Panc1 (cell line): ENCODE results near the gene EZH2. TPM values are rescaled to one million over a fixed set of nuclear protein-coding genes. Genes with fewer than 3 reads are reported as not detected.

ENCODE experiments used
- ATAC-seq: fragments of 200-7000 bp; cut with Tn5 transposase; 2 replicates; pipeline ENCODE4 v1.9.1; 2020; ENCODE audit warnings: mild to moderate bottlenecking, moderate library complexity
- BruUV-seq: library from RNA; stranded (reverse); fragments of 400-500 nt; replicated peaks from 2 replicates; lab custom pipeline; 2021; lab: Mats Ljungman, UMichigan
- CTCF ChIA-PET: fragments of 300-600 bp; sonication (Branson Sonifier 250); formaldehyde crosslinking; loops from one replicate; lab custom pipeline; 2022; ENCODE audit warnings: antibody characterized with exemption; lab: Charles Lee
- POLR2A ChIA-PET: fragments of 300-600 bp; sonication (Branson Sonifier 250); formaldehyde crosslinking; loops from one replicate; lab custom pipeline; 2022; ENCODE audit warnings: antibody characterized with exemption; lab: Charles Lee
- DNase-seq: peaks from one replicate; pipeline ENCODE4 v3.0.0-alpha.2; 2010; ENCODE audit warnings: low read depth, low spot score
- H3K27ac ChIP-seq: 2 replicates; pipeline ENCODE4 v1.5.1; 2011; ENCODE audit warnings: mild to moderate bottlenecking, low read length, inconsistent platforms
- H3K27me3 ChIP-seq: fragments of 200-500 bp; sonication (Bioruptor generic); 2 replicates; pipeline ENCODE4 v1.6.0; 2014; ENCODE audit warnings: low read length, inconsistent platforms; ENCODE audit not compliant: control insufficient read depth, insufficient read depth
- H3K36me3 ChIP-seq: fragments of 200-500 bp; sonication (Bioruptor generic); 2 replicates; pipeline ENCODE4 v1.5.1; 2014; ENCODE audit warnings: inconsistent platforms, mild to moderate bottlenecking, low read length, moderate library complexity; ENCODE audit not compliant: control insufficient read depth, insufficient read depth
- H3K4me1 ChIP-seq: 2 replicates; pipeline ENCODE4 v1.5.1; 2011; ENCODE audit warnings: inconsistent platforms, mild to moderate bottlenecking, low read length, moderate library complexity; ENCODE audit not compliant: control insufficient read depth, insufficient read depth
- H3K4me3 ChIP-seq, 2 experiments: 2 replicates each; pipeline ENCODE4 v1.5.1; 2011 to 2012; ENCODE audit warnings: low read depth in 2 of 2, low read length in 2 of 2, mild to moderate bottlenecking in 2 of 2, inconsistent platforms in 1 of 2, moderate library complexity in 1 of 2
- H3K9me3 ChIP-seq: fragments of 200-500 bp; sonication (Bioruptor generic); 2 replicates; pipeline ENCODE4 v1.5.1; 2014; ENCODE audit warnings: low read depth, mild to moderate bottlenecking, inconsistent platforms, low read length, moderate library complexity; ENCODE audit not compliant: control insufficient read depth, insufficient read depth
- POLR2AphosphoS5 ChIP-seq: IDR thresholded peaks from 2 replicates; pipeline ENCODE4 v1.6.1; 2012; ENCODE audit warnings: mild to moderate bottlenecking, low read depth, low read length, moderate library complexity
- SIN3A ChIP-seq: IDR thresholded peaks from 2 replicates; pipeline ENCODE4 v1.6.1; 2012; ENCODE audit warnings: low read depth, mild to moderate bottlenecking, low read length, moderate library complexity, borderline replicate concordance; ENCODE audit not compliant: insufficient read depth
- TCF7L2 ChIP-seq: IDR thresholded peaks from 2 replicates; pipeline ENCODE4 v1.6.1; 2011; ENCODE audit warnings: mild to moderate bottlenecking, low read depth, low read length, inconsistent platforms
- in situ Hi-C: cut with HindIII; loops from 2 replicates; pipeline ENCODE4 v1.10.0; 2016; ENCODE audit warnings: low sequenced_read_pairs, low pct_unique_long_range_greater_than_20kb
- intact Hi-C: fragments of 100-400 bp; cut with micrococcal nuclease; formaldehyde crosslinking; loops from one replicate; pipeline ENCODE4 v1.10.0; 2022; ENCODE audit not compliant: unreplicated experiment
- total RNA-seq: library from RNA; stranded (reverse); gene quantifications from one replicate; pipeline ENCODE4 v1.2.1, GENCODE V29; 2021; ENCODE audit not compliant: unreplicated experiment
- TF ChIP-seq, protein P1 (sequence below): fragments of 450-650 bp; IDR thresholded peaks from 2 replicates; pipeline ENCODE4 v1.5.1; 2017; ENCODE audit warnings: mild to moderate bottlenecking
- TF ChIP-seq, protein P2 (sequence below), 2 experiments: IDR thresholded peaks; 2 replicates each; pipeline ENCODE4 v1.6.1; 2011 to 2012; ENCODE audit warnings: low read depth in 2 of 2, control low read depth in 1 of 2, low read length in 1 of 2, mild to moderate bottlenecking in 1 of 2, moderate library complexity in 1 of 2; ENCODE audit not compliant: insufficient read depth in 1 of 2

EZH2 gene
- total RNA-seq, 1 experiment from 2014 or later = 38.3 TPM

DNA sequence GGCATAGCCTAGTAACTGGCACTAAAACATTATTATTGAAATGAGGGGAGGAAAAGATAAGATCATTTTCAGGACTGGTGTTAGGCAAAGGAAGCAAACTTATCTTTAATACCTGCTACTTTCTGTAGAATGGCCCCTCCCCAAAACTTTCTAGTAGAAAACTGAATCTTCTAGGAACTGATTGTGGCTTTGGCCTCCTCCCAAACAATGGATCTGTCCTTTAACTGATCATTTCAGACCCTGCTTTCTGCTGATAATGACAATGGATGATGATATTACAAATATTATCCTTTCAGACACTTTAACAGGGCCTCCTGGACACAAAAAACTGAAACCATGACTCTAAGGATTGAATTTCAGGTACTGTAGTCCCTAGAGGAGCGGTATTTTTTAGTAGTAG is 55.1 kb downstream of the EZH2 start:
- CTCF ChIA-PET = no interaction called here
- BruUV-seq = no TSS peak

DNA sequence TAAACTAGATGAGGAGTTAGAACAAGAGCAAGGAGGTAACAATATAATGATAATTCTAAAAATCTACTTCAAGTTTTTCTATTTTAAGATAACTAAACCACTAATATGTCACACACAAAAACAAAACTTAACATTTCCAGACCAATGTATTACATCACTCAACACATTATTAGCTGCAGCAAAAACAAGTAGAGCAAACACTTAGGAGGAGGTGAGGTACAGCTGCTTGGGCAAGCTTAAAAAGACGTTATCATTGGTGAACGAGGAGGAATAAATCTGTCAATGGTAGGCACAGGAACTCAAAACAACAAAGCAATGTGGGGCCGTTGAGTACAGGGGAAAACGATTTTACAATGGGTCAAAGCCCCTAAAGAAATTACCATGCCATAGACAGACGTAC is 58.8 kb downstream of the EZH2 start:
- Histone ChIP-seq H3K9me3 (no peaks in the 10 kb centered on the region), H3K27me3 (no peaks in the 10 kb centered on the region), H3K27ac (no peak overlapping the region), H3K4me1 (no peaks in the 10 kb centered on the region), H3K36me3 (peaks cover 30% of the 10 kb centered on the region), H3K4me3 (no peak overlapping the region)
- no peak for ATAC-seq
- BruUV-seq = TSS peak; percentile 14
- ChIA-PET POLR2A (no interaction called here), CTCF (no interaction called here)
- TF ChIP-seq POLR2AphosphoS5 = no peak
- TF ChIP-seq, protein P1, sequence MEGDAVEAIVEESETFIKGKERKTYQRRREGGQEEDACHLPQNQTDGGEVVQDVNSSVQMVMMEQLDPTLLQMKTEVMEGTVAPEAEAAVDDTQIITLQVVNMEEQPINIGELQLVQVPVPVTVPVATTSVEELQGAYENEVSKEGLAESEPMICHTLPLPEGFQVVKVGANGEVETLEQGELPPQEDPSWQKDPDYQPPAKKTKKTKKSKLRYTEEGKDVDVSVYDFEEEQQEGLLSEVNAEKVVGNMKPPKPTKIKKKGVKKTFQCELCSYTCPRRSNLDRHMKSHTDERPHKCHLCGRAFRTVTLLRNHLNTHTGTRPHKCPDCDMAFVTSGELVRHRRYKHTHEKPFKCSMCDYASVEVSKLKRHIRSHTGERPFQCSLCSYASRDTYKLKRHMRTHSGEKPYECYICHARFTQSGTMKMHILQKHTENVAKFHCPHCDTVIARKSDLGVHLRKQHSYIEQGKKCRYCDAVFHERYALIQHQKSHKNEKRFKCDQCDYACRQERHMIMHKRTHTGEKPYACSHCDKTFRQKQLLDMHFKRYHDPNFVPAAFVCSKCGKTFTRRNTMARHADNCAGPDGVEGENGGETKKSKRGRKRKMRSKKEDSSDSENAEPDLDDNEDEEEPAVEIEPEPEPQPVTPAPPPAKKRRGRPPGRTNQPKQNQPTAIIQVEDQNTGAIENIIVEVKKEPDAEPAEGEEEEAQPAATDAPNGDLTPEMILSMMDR = no peak
- TF ChIP-seq, protein P2, sequence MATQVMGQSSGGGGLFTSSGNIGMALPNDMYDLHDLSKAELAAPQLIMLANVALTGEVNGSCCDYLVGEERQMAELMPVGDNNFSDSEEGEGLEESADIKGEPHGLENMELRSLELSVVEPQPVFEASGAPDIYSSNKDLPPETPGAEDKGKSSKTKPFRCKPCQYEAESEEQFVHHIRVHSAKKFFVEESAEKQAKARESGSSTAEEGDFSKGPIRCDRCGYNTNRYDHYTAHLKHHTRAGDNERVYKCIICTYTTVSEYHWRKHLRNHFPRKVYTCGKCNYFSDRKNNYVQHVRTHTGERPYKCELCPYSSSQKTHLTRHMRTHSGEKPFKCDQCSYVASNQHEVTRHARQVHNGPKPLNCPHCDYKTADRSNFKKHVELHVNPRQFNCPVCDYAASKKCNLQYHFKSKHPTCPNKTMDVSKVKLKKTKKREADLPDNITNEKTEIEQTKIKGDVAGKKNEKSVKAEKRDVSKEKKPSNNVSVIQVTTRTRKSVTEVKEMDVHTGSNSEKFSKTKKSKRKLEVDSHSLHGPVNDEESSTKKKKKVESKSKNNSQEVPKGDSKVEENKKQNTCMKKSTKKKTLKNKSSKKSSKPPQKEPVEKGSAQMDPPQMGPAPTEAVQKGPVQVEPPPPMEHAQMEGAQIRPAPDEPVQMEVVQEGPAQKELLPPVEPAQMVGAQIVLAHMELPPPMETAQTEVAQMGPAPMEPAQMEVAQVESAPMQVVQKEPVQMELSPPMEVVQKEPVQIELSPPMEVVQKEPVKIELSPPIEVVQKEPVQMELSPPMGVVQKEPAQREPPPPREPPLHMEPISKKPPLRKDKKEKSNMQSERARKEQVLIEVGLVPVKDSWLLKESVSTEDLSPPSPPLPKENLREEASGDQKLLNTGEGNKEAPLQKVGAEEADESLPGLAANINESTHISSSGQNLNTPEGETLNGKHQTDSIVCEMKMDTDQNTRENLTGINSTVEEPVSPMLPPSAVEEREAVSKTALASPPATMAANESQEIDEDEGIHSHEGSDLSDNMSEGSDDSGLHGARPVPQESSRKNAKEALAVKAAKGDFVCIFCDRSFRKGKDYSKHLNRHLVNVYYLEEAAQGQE (IDR thresholded peaks at IDR 0.05; ENCODE audit: insufficient read depth in 1 of 2, low read depth in 2 of 2, low read length in 1 of 2) = no peak
- no peak for TF ChIP-seq SIN3A
- intact Hi-C loops = no loop called here
- in situ Hi-C loops = no loop called here
- no peak for DNase-seq

More for the DNA sequence above, 55.1 kb downstream of the EZH2 start:
- TF ChIP-seq, protein P2 (IDR thresholded peaks at IDR 0.05; ENCODE audit: insufficient read depth in 1 of 2, low read depth in 2 of 2, low read length in 1 of 2) = no peak
- TF ChIP-seq TCF7L2 (no peak), SIN3A (no peak), POLR2AphosphoS5 (no peak)
- TF ChIP-seq, protein P1 = no peak
- no peaks in the 10 kb centered on the region for H3K27me3 ChIP-seq
- H3K4me3 ChIP-seq = no peak overlapping the region
- intact Hi-C loops = no loop called here
- POLR2A ChIA-PET = no interaction called here
- DNase-seq = no peak
- no peak overlapping the region for H3K27ac ChIP-seq
- ATAC-seq = no peak
- H3K4me1 ChIP-seq = no peaks in the 10 kb centered on the region
- H3K36me3 ChIP-seq = peaks cover 30% of the 10 kb centered on the region
- in situ Hi-C loops = no loop called here
- H3K9me3 ChIP-seq = no peaks in the 10 kb centered on the region
